Epithelial cell of proximal tubule (primary cell): ENCODE data around the gene TAF6L. TPM values are rescaled to one million over a fixed set of nuclear protein-coding genes. Genes with fewer than 3 reads are reported as not detected.
A peak's percentile ranks its signal among the peaks of the same experiment; 100 is the strongest.
"Not testable (repeated sequence)": the region's sequence is repeated elsewhere in the genome, so short reads cannot be mapped to it uniquely, and the experiment has no call there.

Source experiments
- DNase-seq: peaks from one replicate; pipeline ENCODE4 v3.0.0-alpha.2; 2011; ENCODE audit warnings: low read depth
- H3K4me3 ChIP-seq: 2 replicates; pipeline ENCODE4 v1.5.1; 2011; ENCODE audit warnings: low read depth, mild to moderate bottlenecking, low read length
- CTCF ChIP-seq: conservative IDR thresholded peaks from 2 replicates; pipeline ENCODE4 v1.5.1; 2012; ENCODE audit warnings: low read depth, mild to moderate bottlenecking, low read length
- total RNA-seq: library from RNA; depleted of rRNA; stranded (reverse); fragments of >200 nt; gene quantifications from 2 replicates; pipeline ENCODE4 v1.2.3, GENCODE V29; 2015

Gene TAF6L
- total RNA-seq, 1 donor from 2014 or later, result 12.4 TPM

GRCh38 chr11:62727165-62727871 is 43.9 kb upstream of the TAF6L start, which contains the start of gene HNRNPUL2:
Gene HNRNPUL2 (minus strand): TSS chr11:62727457. CDS start chr11:62727156, 301 bp downstream.
- peak; percentile 74 for DNase-seq
- peak within 1 kb of the TSS; percentile 90 for H3K4me3 ChIP-seq
- TF ChIP-seq CTCF, result peak; percentile 17

GRCh38 chr11:62727872-62728170 is 43.4 kb upstream of the TAF6L start:
- no peak for TF ChIP-seq CTCF
- H3K4me3 ChIP-seq, result peak overlapping the region; percentile 90
- peak; percentile 94 for DNase-seq

GRCh38 chr11:62728171-62728988 is 42.8 kb upstream of the TAF6L start, which contains the start of gene TTC9C:
Gene TTC9C (plus strand): TSS chr11:62728486. CDS start chr11:62728849, 363 bp downstream.
- TF ChIP-seq CTCF, result no peak
- DNase-seq, result no peak
- peak within 1 kb of the TSS; percentile 90 for H3K4me3 ChIP-seq

- DNase-seq, result not testable (repeated sequence)
- H3K4me3 ChIP-seq, result peak overlapping the region; percentile 90
These were observed 41.1 kb upstream of the TAF6L start for GRCh38 chr11:62730076-62730475.

- DNase-seq, result no peak
- H3K4me3 ChIP-seq, result no peak overlapping the region
- TF ChIP-seq CTCF, result peak; percentile 34
These were observed 38.4 kb upstream of the TAF6L start for GRCh38 chr11:62732830-62733229.

GRCh38 chr11:62737196-62737595 is 34.0 kb upstream of the TAF6L start:
- no peak overlapping the region for H3K4me3 ChIP-seq
- TF ChIP-seq CTCF, result no peak

GRCh38 chr11:62747475-62748160 is 23.6 kb upstream of the TAF6L start:
- no peak for DNase-seq
- no peak overlapping the region for H3K4me3 ChIP-seq
- TF ChIP-seq CTCF, result no peak

More at GRCh38 chr11:62737196-62737595, 34.0 kb upstream of the TAF6L start:
- no peak for DNase-seq

- DNase-seq, H3K4me3 ChIP-seq: not testable (repeated sequence)
These were observed 21.3 kb upstream of the TAF6L start for GRCh38 chr11:62749931-62750330.
